ENCODE measurements around the gene CYB561A3.

- TF ChIP-seq POLR2A (IDR thresholded peaks at IDR 0.05) (no peak), CTCF (IDR thresholded peaks at IDR 0.05) (no peak)
These were observed 19.2 kb upstream of the CYB561A3 start for GRCh38 chr11:61380884-61381283.
